Measurements from ENCODE around the gene CPVL.

DNA sequence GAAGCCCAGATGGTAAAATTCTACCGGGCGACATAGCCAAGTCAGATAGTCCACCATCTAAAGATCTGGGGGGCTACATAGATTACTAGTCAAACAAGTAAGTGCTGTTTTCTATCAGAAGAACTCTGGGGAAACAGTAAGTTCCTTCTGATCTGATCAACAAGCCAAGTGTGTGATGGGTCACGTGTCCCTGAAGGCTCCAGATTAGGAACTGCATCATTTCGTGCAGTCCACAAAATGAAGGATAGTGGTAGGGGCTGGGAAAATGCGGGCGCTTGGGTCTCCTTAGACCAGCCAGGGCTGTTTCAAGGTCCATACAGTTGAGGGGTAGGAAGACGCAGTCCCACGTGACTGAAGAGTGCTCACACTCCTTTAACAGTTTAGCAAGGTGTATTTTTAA lies 46.5 kb upstream of the CPVL start:
- no peak for TF ChIP-seq YY1 (IDR thresholded peaks at IDR 0.05; ENCODE audit: low read depth, low read length)
- TF ChIP-seq RFX5 (IDR thresholded peaks at IDR 0.05; ENCODE audit: borderline replicate concordance, low read depth, low read length), result no peak
- no peak for TF ChIP-seq POLR2AphosphoS5 (IDR thresholded peaks at IDR 0.05; ENCODE audit: low read depth, low read length)
- TF ChIP-seq POLR2A (IDR thresholded peaks at IDR 0.05; ENCODE audit: control extremely low read depth in 1 of 2, low read depth in 2 of 2, low read length in 2 of 2), result no peak
- no peak for TF ChIP-seq KDM1A (IDR thresholded peaks at IDR 0.05; ENCODE audit: borderline replicate concordance, low read length)
- TF ChIP-seq, protein P1, sequence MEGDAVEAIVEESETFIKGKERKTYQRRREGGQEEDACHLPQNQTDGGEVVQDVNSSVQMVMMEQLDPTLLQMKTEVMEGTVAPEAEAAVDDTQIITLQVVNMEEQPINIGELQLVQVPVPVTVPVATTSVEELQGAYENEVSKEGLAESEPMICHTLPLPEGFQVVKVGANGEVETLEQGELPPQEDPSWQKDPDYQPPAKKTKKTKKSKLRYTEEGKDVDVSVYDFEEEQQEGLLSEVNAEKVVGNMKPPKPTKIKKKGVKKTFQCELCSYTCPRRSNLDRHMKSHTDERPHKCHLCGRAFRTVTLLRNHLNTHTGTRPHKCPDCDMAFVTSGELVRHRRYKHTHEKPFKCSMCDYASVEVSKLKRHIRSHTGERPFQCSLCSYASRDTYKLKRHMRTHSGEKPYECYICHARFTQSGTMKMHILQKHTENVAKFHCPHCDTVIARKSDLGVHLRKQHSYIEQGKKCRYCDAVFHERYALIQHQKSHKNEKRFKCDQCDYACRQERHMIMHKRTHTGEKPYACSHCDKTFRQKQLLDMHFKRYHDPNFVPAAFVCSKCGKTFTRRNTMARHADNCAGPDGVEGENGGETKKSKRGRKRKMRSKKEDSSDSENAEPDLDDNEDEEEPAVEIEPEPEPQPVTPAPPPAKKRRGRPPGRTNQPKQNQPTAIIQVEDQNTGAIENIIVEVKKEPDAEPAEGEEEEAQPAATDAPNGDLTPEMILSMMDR (IDR thresholded peaks at IDR 0.05; ENCODE audit: control extremely low read depth in 1 of 3, insufficient read depth in 1 of 3, low read depth in 1 of 3, low read length in 3 of 3), result no peak
- TF ChIP-seq, protein P2, sequence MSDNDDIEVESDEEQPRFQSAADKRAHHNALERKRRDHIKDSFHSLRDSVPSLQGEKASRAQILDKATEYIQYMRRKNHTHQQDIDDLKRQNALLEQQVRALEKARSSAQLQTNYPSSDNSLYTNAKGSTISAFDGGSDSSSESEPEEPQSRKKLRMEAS (IDR thresholded peaks at IDR 0.05), result no peak
- TF ChIP-seq, protein P3, sequence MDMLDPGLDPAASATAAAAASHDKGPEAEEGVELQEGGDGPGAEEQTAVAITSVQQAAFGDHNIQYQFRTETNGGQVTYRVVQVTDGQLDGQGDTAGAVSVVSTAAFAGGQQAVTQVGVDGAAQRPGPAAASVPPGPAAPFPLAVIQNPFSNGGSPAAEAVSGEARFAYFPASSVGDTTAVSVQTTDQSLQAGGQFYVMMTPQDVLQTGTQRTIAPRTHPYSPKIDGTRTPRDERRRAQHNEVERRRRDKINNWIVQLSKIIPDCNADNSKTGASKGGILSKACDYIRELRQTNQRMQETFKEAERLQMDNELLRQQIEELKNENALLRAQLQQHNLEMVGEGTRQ (IDR thresholded peaks at IDR 0.05; ENCODE audit: low read length), result no peak
- no peak for TF ChIP-seq JUN (IDR thresholded peaks at IDR 0.05; ENCODE audit: low read depth, low read length)
- no peak for TF ChIP-seq NRF1 (IDR thresholded peaks at IDR 0.05; ENCODE audit: low read depth, low read length)
- TF ChIP-seq SAP30 (IDR thresholded peaks at IDR 0.05; ENCODE audit: insufficient read depth, insufficient replicate concordance, low read length), result no peak
- TF ChIP-seq PHF8 (conservative IDR thresholded peaks at IDR 0.05; ENCODE audit: low read depth, low read length), result no peak
- no peak for TF ChIP-seq TBP (IDR thresholded peaks at IDR 0.05; ENCODE audit: low read depth, low read length)

Data from H1 (cell line).